Activated B cell treated with CpG ODN at 0.5 μM for 24 hours (primary cell): ENCODE results near the gene NUDT1. TPM values are rescaled to one million over a fixed set of nuclear protein-coding genes. Genes with fewer than 3 reads are reported as not detected.

Experiments used
- ATAC-seq: fragments of 200-7000 bp; cut with Tn5 transposase; one replicate; pipeline ENCODE4 v1.10.0; 2021; ENCODE audit warnings: low read depth, mild to moderate bottlenecking, moderate library complexity
- CTCF ChIA-PET: fragments of 350-600 bp; sonication (Branson Sonifier 250); formaldehyde crosslinking; loops from one replicate; lab custom pipeline; 2021; ENCODE audit warnings: antibody characterized with exemption; lab: Charles Lee
- POLR2A ChIA-PET: fragments of 350-600 bp; sonication (Branson Sonifier 250); formaldehyde crosslinking; loops from one replicate; lab custom pipeline; 2021; ENCODE audit warnings: antibody characterized with exemption; lab: Charles Lee
- DNase-seq: peaks from one replicate; pipeline ENCODE4 v3.0.0; 2022
- H3K27ac Mint-ChIP-seq: one replicate; pipeline ENCODE4 v1.8.0; 2020; ENCODE audit warnings: mixed read lengths
- H3K27me3 Mint-ChIP-seq: one replicate; pipeline ENCODE4 v1.8.0; 2021; ENCODE audit warnings: mixed read lengths
- H3K36me3 Mint-ChIP-seq: one replicate; pipeline ENCODE4 v1.8.0; 2021; ENCODE audit warnings: low read depth, mixed read lengths
- H3K4me1 Mint-ChIP-seq: one replicate; pipeline ENCODE4 v1.8.0; 2021; ENCODE audit warnings: mixed read lengths
- H3K4me3 Mint-ChIP-seq: one replicate; pipeline ENCODE4 v1.8.0; 2020; ENCODE audit warnings: mild to moderate bottlenecking, mixed read lengths
- H3K9me3 Mint-ChIP-seq: one replicate; pipeline ENCODE4 v1.8.0; 2020; ENCODE audit warnings: mixed read lengths
- intact Hi-C: fragments of 100-400 bp; cut with micrococcal nuclease; formaldehyde crosslinking; loops from one replicate; pipeline ENCODE4 v1.15.1; 2024
- total RNA-seq: library from RNA; stranded (reverse); gene quantifications from 2 replicates; pipeline ENCODE4 v1.2.3, GENCODE V29; 2022
- TF ChIP-seq, protein P1 (sequence below): fragments of 200-600 bp; IDR thresholded peaks from one replicate; pipeline ENCODE4 v1.8.0; 2022; ENCODE audit warnings: antibody characterized with exemption, mild to moderate bottlenecking

The NUDT1 gene
- total RNA-seq, 1 donor from 2014 or later, result 38.0 TPM

GRCh38 chr7:2219606-2220005 is 22.4 kb upstream of the NUDT1 start:
- TF ChIP-seq, protein P1, sequence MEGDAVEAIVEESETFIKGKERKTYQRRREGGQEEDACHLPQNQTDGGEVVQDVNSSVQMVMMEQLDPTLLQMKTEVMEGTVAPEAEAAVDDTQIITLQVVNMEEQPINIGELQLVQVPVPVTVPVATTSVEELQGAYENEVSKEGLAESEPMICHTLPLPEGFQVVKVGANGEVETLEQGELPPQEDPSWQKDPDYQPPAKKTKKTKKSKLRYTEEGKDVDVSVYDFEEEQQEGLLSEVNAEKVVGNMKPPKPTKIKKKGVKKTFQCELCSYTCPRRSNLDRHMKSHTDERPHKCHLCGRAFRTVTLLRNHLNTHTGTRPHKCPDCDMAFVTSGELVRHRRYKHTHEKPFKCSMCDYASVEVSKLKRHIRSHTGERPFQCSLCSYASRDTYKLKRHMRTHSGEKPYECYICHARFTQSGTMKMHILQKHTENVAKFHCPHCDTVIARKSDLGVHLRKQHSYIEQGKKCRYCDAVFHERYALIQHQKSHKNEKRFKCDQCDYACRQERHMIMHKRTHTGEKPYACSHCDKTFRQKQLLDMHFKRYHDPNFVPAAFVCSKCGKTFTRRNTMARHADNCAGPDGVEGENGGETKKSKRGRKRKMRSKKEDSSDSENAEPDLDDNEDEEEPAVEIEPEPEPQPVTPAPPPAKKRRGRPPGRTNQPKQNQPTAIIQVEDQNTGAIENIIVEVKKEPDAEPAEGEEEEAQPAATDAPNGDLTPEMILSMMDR, result no peak

DNA sequence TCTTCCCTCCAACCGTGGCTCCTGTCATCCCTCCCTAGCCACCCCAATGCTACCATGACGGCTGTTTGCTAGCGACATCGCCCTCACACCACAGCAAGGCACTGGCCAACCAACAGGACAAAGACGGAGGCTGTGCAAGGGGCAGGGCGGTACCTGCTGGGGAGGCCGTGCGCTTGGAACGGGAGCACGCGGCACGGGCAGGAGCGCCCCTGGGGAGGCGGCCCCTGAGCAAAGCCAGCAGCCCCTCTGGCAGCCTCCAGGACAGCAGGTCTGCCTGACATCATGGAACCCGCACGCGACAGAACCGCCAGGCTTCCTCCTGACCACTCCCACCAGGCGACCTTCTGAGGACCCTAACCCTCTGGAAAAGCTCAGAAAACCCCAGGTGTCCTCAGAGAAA is 22.0 kb upstream of the NUDT1 start:
- H3K9me3 Mint-ChIP-seq, result no peaks in the 10 kb centered on the region
- POLR2A ChIA-PET, result no interaction called here
- peaks cover 83% of the 10 kb centered on the region for H3K36me3 Mint-ChIP-seq
- TF ChIP-seq, protein P1, result no peak
- no peaks in the 10 kb centered on the region for H3K27me3 Mint-ChIP-seq
- DNase-seq (no peak), ATAC-seq (no peak)
- H3K27ac Mint-ChIP-seq, result no peak overlapping the region
- no peaks in the 10 kb centered on the region for H3K4me1 Mint-ChIP-seq
- no peak overlapping the region for H3K4me3 Mint-ChIP-seq
- intact Hi-C loops, result no loop called here
- CTCF ChIA-PET, result no interaction called here

More at GRCh38 chr7:2219606-2220005, 22.4 kb upstream of the NUDT1 start:
- POLR2A ChIA-PET, result no interaction called here
- Mint-ChIP-seq H3K9me3 (no peaks in the 10 kb centered on the region), H3K27me3 (no peaks in the 10 kb centered on the region), H3K4me3 (no peak overlapping the region), H3K27ac (no peak overlapping the region), H3K36me3 (peaks cover 85% of the 10 kb centered on the region), H3K4me1 (no peaks in the 10 kb centered on the region)
- no peak for ATAC-seq
- intact Hi-C loops, result no loop called here
- DNase-seq, result no peak
- CTCF ChIA-PET, result no interaction called here

GRCh38 chr7:2220506-2220905 is 21.5 kb upstream of the NUDT1 start:
- ChIA-PET POLR2A (no interaction called here), CTCF (no interaction called here)
- Mint-ChIP-seq H3K27ac (no peak overlapping the region), H3K36me3 (peaks cover 82% of the 10 kb centered on the region), H3K4me3 (no peak overlapping the region), H3K9me3 (no peaks in the 10 kb centered on the region), H3K4me1 (no peaks in the 10 kb centered on the region), H3K27me3 (no peaks in the 10 kb centered on the region)
- ATAC-seq (no peak), DNase-seq (no peak)
- TF ChIP-seq, protein P1, result no peak
- intact Hi-C loops, result no loop called here

GRCh38 chr7:2220954-2221353 is 21.1 kb upstream of the NUDT1 start:
- ChIA-PET CTCF (no interaction called here), POLR2A (no interaction called here)
- intact Hi-C loops, result no loop called here

GRCh38 chr7:2222516-2222915 is 19.5 kb upstream of the NUDT1 start:
- H3K27ac Mint-ChIP-seq, result no peak overlapping the region
- DNase-seq, result no peak
- no peaks in the 10 kb centered on the region for H3K27me3 Mint-ChIP-seq
- TF ChIP-seq, protein P1, result no peak
- no peaks in the 10 kb centered on the region for H3K4me1 Mint-ChIP-seq
- CTCF ChIA-PET, result no interaction called here
- no peak overlapping the region for H3K4me3 Mint-ChIP-seq
- POLR2A ChIA-PET, result interaction anchor here (0.7 kb wide), 1 partner anchor 125 kb away, joined by 3 read pairs; no protein-coding TSS in a partner anchor
- ATAC-seq, result no peak
- H3K36me3 Mint-ChIP-seq, result peaks cover 76% of the 10 kb centered on the region
- H3K9me3 Mint-ChIP-seq, result no peaks in the 10 kb centered on the region
- intact Hi-C loops, result no loop called here

More at GRCh38 chr7:2220954-2221353, 21.1 kb upstream of the NUDT1 start:
- TF ChIP-seq, protein P1, result no peak
- no peaks in the 10 kb centered on the region for H3K27me3 Mint-ChIP-seq
- H3K4me1 Mint-ChIP-seq, result no peaks in the 10 kb centered on the region
- no peaks in the 10 kb centered on the region for H3K9me3 Mint-ChIP-seq
- no peak for DNase-seq
- ATAC-seq, result no peak
- no peak overlapping the region for H3K27ac Mint-ChIP-seq
- H3K36me3 Mint-ChIP-seq, result peaks cover 82% of the 10 kb centered on the region
- no peak overlapping the region for H3K4me3 Mint-ChIP-seq
